ENCODE measurements around the gene EEFSEC. TPM values are rescaled to one million over a fixed set of nuclear protein-coding genes. Genes with fewer than 3 reads are reported as not detected.

Gene EEFSEC
- total RNA-seq, 1 donor from 2014 or later, result 16.2 TPM

DNA sequence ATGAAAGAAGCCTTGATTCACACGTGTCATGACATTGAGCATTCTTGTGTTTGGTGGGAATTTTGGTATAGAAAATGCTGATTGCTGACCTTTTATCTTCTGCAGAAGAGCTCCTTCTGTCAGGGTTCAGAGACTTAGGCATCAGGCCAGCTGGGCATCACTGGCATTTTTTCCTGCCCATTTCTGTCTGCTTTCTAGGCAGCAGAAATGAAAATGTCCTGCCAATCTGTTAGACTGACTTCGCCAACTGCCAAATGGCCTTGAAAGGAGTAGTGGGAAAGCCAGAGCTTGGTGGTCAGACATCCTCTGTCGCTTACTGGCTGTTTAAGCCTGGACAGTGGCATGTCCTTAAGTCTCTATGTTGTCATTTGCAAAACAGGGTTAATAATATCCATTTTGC lies 57.4 kb downstream of the EEFSEC start:
- TF ChIP-seq, protein P1, sequence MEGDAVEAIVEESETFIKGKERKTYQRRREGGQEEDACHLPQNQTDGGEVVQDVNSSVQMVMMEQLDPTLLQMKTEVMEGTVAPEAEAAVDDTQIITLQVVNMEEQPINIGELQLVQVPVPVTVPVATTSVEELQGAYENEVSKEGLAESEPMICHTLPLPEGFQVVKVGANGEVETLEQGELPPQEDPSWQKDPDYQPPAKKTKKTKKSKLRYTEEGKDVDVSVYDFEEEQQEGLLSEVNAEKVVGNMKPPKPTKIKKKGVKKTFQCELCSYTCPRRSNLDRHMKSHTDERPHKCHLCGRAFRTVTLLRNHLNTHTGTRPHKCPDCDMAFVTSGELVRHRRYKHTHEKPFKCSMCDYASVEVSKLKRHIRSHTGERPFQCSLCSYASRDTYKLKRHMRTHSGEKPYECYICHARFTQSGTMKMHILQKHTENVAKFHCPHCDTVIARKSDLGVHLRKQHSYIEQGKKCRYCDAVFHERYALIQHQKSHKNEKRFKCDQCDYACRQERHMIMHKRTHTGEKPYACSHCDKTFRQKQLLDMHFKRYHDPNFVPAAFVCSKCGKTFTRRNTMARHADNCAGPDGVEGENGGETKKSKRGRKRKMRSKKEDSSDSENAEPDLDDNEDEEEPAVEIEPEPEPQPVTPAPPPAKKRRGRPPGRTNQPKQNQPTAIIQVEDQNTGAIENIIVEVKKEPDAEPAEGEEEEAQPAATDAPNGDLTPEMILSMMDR (IDR thresholded peaks at IDR 0.05), result no peak
- Histone ChIP-seq H3K4me3 (no peak overlapping the region), H3K36me3 (no peaks in the 10 kb centered on the region), H3K9me3 (no peaks in the 10 kb centered on the region), H3K27me3 (no peaks in the 10 kb centered on the region), H3K4me1 (no peaks in the 10 kb centered on the region), H3K27ac (no peak overlapping the region)
- DNase-seq (ENCODE audit: low spot score in 2 of 2), result no peak
- intact Hi-C loops (cut with DNase I), result no loop called here

DNA sequence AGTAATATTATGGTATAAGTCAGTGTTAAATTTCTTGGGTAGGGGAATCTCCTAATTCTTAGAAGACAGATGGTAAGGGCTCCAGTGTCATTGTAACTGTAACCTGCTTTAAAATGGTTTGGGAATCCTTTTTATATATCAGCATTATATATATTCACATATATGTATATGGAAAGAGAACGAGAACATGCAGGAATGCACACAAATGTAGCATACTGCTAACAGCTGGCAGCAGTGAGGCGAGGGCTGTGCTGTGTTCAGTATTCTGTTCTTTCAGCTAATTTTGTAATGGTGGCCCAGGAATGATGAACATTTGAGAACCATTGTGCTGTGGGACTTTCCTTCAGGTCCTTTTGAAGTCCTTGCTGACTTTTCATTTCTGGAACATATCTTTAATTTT lies 60.8 kb downstream of the EEFSEC start:
- Histone ChIP-seq H3K27me3 (no peaks in the 10 kb centered on the region), H3K36me3 (no peaks in the 10 kb centered on the region), H3K4me3 (no peak overlapping the region), H3K9me3 (no peaks in the 10 kb centered on the region), H3K27ac (no peak overlapping the region), H3K4me1 (no peaks in the 10 kb centered on the region)
- intact Hi-C loops (cut with DNase I), result no loop called here
- TF ChIP-seq, protein P1 (IDR thresholded peaks at IDR 0.05), result no peak
- no peak for DNase-seq (ENCODE audit: low spot score in 2 of 2)

DNA sequence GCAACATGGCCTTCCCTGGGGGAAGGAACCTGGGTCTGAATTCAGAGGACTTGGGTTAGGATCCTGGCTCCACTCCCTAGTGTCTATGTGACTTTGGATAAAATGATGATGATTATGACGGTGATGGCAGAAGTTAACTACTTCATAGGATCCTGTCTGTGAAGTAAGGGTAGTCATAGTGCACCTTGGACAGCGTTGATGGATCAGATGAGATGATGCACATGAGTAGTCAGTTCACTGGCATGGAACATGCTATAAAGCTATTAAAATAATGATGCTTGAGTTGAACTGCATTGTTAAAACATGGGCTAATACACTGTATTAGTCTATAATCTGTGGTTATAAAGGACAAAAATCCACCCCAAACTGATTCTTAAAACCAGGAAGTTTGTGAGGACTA lies 62.0 kb downstream of the EEFSEC start:
- Histone ChIP-seq H3K4me3 (no peak overlapping the region), H3K36me3 (no peaks in the 10 kb centered on the region), H3K27ac (no peak overlapping the region), H3K27me3 (no peaks in the 10 kb centered on the region), H3K9me3 (no peaks in the 10 kb centered on the region), H3K4me1 (no peaks in the 10 kb centered on the region)
- DNase-seq (ENCODE audit: low spot score in 2 of 2), result no peak
- TF ChIP-seq, protein P1 (IDR thresholded peaks at IDR 0.05), result no peak
- intact Hi-C loops (cut with DNase I), result no loop called here

DNA sequence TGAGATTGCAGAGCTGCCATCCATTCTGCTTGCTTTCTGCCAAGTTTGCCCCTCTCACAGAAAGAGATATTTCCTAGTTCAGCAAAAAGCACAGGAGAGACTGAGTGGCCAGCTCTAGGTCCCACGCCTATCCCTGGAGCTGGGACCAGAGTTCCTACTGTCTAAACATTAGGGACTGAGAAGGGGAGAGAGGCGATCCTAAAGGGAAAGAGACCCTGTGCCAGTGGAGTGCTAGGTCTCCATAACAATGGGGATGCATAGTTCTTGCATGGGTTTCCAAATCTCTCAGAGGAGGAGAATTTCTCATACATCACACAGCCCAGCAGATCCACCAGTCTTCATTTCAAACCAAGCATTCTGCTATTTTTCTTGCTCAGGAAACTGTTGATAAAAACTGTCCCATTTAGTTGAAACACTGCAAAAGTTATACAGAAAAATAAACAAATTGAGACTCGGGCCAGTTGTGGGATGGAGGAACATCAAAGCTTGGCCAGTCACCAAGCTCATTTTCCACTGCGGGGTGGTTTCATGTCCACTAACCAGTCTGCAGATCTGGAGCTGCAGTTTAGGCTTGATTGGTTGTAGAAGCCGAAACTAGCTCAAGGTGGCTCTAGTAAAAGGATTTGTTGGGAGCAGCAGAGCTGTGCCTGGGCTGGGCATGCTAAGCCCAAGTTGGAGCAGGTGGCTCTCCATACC lies 62.7 kb downstream of the EEFSEC start:
- H3K9me3 ChIP-seq, result no peaks in the 10 kb centered on the region
- TF ChIP-seq, protein P1 (IDR thresholded peaks at IDR 0.05), result no peak
- intact Hi-C loops (cut with DNase I), result no loop called here

DNA sequence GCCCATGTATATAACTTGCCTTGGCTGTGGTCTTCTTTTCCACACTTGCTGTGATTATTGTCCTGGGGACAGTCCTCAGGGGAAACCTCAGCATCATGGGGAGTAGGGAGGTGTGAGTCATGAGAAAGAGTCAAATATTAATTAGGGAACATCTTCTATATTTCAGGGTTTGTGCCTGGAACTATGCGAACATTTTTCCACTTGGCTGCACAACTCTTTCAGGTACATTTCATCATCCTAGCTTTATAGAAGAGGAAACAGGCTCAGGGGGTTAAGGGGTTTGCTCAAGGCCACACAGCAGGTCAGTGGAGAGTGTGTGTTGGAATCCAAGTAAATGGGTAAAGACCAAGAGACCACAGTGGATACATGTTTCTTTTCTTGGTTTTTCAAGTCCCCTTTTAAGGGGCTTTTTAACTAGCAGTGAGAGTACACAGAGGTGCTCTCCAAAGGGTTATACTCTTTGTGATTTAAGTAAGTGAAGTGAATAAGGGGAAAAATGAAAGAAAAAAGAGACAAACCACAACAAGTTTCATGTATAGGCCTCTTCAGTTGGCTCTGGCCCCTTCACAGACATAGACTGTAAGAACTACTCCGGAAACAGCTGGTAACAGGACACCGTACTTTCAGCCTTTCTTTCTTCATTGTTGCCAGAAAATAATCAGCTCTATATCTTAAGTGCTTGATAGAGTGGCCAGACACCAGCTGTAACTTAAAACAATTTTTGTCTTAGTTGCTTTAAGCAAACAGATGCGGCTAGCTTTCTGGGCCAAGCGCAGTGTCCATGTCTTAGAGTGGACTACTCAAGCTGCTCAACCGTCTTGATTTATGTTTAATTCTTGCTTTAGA lies 64.6 kb downstream of the EEFSEC start:
- no peak overlapping the region for H3K27ac ChIP-seq
- no peaks in the 10 kb centered on the region for H3K4me1 ChIP-seq
- TF ChIP-seq, protein P1 (IDR thresholded peaks at IDR 0.05), result no peak
- H3K9me3 ChIP-seq, result no peaks in the 10 kb centered on the region
- intact Hi-C loops (cut with DNase I), result no loop called here
- DNase-seq (ENCODE audit: low spot score in 2 of 2), result no peak
- no peaks in the 10 kb centered on the region for H3K27me3 ChIP-seq
- H3K36me3 ChIP-seq, result no peaks in the 10 kb centered on the region
- H3K4me3 ChIP-seq, result no peak overlapping the region

More for the DNA sequence above, 62.7 kb downstream of the EEFSEC start:
- H3K27ac ChIP-seq, result no peak overlapping the region
- no peak overlapping the region for H3K4me3 ChIP-seq
- DNase-seq (ENCODE audit: low spot score in 2 of 2), result no peak
- no peaks in the 10 kb centered on the region for H3K27me3 ChIP-seq
- H3K4me1 ChIP-seq, result no peaks in the 10 kb centered on the region
- no peaks in the 10 kb centered on the region for H3K36me3 ChIP-seq
